GM19463 (cell line): ENCODE measurements around the gene MPP1.

Experiments
- ATAC-seq: cut with Tn5 transposase; IDR thresholded peaks from one replicate; pipeline ENCODE4 v1.9.1; 2021; ENCODE audit warnings: mild to moderate bottlenecking, moderate library complexity; ENCODE audit not compliant: unreplicated experiment

MPP1 gene

GRCh38 chrX:154813801-154814200, 8.5 kb upstream of the MPP1 start:
- ATAC-seq = no peak

- no peak for ATAC-seq
These were observed 7.2 kb upstream of the MPP1 start for GRCh38 chrX:154812341-154813101.

GRCh38 chrX:154809939-154810665, 4.8 kb upstream of the MPP1 start:
- no peak for ATAC-seq

- ATAC-seq = no peak
These were observed 1.7 kb upstream of the MPP1 start for GRCh38 chrX:154806837-154807501.

GRCh38 chrX:154805696-154806091, 409 bp upstream of the MPP1 start:
- ATAC-seq = no peak

- no peak for ATAC-seq
These were observed 876 bp downstream of the MPP1 start for GRCh38 chrX:154804261-154804956.

GRCh38 chrX:154802947-154803346, 2.3 kb downstream of the MPP1 start:
- ATAC-seq = no peak

GRCh38 chrX:154800478-154801210, 4.6 kb downstream of the MPP1 start:
- ATAC-seq = no peak

GRCh38 chrX:154799556-154800348, 5.5 kb downstream of the MPP1 start:
- no peak for ATAC-seq

GRCh38 chrX:154797006-154797405, 8.3 kb downstream of the MPP1 start:
- no peak for ATAC-seq

GRCh38 chrX:154795016-154795415, 10.3 kb downstream of the MPP1 start:
- no peak for ATAC-seq

GRCh38 chrX:154793084-154793795, 12.0 kb downstream of the MPP1 start:
- ATAC-seq = no peak

- ATAC-seq = no peak
These were observed 13.3 kb downstream of the MPP1 start for GRCh38 chrX:154791939-154792338.

GRCh38 chrX:154791467-154791866, 13.8 kb downstream of the MPP1 start:
- no peak for ATAC-seq

GRCh38 chrX:154785716-154786115, 19.6 kb downstream of the MPP1 start:
- ATAC-seq = no peak

- no peak for ATAC-seq
These were observed 20.9 kb downstream of the MPP1 start for GRCh38 chrX:154784149-154784995.

- ATAC-seq = no peak
These were observed 24.3 kb downstream of the MPP1 start for GRCh38 chrX:154780968-154781367.

- no peak for ATAC-seq
These were observed 26.0 kb downstream of the MPP1 start for GRCh38 chrX:154779261-154779660.
